NK-92 treated with Interleukin-12 subunit alpha and Interleukin-12 subunit beta, amount 100 ng/mL, for 24 hours (cell line): ENCODE measurements around the gene NR4A2.

ENCODE experiments used
- DNase-seq: peaks from one replicate; lab custom pipeline; 2025; lab: John Stamatoyannopoulos, UW

The NR4A2 gene

DNA sequence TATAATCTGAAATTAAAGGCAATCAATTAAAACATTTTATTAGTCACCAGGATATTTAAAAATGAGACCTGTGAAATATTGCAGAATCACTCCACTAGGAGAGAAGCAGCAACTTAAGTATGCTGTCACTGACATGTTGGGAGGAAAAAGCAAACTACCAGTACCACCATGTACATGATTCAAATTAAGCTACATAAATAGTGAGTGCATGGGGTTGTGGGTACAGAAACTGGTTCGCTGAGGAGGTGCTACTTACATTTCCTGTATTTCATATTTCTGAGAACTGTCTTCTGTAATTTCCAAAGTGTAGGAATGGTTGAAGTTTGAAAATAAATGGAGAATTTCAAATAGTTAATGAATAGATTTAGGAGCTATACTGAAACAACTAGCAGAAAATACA is 7.9 kb upstream of the NR4A2 start:
- DNase-seq = no peak

DNA sequence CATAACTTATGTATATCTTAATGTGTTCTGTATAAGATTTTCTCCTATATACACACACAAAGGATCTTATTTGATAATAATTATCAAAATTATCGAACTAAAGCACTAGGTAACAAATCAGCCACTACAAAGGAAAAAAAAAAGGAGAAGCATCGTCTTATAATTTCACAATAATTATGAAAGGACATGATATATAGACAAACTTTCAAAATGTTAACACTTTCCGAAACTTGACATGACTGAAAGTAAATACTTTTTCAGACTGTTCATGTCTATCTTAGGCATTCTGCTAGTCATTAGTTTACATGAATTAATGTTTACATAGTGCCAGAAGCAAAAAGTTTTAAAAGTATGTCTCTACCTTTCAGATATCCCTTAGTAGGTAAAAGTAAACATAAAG is 7.3 kb upstream of the NR4A2 start:
- no peak for DNase-seq

DNA sequence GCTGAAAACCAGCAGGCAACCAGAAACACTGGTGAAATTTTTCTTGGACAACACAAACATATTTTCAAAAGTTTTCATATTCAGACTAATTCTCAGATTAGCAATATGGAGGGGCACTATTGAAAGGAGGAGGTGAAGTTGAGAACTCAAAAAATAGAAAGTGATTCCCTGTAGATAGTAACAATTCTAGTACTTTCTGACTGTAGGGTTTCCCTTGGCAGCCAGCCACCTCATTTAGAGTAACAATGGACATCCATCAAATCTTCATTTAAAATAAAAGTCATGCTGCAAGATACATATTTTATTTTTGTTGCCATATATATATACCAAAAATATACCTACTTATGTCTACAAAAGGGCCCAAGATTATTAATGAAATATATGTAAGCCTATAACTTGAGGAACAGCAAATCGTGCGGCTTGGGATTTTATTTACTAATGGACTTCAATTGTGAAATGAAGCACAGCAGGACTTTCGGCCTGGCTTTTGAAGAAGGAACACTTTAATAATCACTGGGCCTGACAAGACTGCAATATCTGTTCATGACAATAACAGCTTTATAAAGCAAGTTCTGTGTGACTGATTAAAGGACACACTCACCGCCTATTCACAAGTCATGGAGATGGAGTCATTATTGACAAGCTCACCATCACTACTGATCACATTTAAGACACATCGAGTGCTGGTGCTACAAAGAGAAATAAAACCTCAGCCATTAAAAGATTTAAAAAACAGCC is 6.8 kb upstream of the NR4A2 start:
- no peak for DNase-seq

DNA sequence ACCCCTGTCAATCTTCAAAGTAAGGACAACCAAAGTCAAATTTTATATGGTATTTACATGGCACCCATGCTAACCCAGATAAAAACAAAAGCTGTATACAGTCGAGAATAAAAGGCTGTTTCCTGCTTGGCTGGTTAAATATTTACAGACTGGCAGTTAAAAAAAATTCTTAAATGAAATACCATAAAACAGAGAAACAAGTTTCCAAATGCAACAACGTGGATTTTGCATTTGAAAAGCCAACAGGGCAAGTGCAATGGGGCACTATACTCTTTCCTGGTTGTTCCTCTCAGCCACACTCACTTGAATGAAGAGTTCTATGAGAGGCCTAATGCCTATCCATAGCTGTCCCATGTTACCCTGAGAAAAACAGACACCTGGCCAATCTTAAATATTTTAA is 6.1 kb upstream of the NR4A2 start:
- no peak for DNase-seq

DNA sequence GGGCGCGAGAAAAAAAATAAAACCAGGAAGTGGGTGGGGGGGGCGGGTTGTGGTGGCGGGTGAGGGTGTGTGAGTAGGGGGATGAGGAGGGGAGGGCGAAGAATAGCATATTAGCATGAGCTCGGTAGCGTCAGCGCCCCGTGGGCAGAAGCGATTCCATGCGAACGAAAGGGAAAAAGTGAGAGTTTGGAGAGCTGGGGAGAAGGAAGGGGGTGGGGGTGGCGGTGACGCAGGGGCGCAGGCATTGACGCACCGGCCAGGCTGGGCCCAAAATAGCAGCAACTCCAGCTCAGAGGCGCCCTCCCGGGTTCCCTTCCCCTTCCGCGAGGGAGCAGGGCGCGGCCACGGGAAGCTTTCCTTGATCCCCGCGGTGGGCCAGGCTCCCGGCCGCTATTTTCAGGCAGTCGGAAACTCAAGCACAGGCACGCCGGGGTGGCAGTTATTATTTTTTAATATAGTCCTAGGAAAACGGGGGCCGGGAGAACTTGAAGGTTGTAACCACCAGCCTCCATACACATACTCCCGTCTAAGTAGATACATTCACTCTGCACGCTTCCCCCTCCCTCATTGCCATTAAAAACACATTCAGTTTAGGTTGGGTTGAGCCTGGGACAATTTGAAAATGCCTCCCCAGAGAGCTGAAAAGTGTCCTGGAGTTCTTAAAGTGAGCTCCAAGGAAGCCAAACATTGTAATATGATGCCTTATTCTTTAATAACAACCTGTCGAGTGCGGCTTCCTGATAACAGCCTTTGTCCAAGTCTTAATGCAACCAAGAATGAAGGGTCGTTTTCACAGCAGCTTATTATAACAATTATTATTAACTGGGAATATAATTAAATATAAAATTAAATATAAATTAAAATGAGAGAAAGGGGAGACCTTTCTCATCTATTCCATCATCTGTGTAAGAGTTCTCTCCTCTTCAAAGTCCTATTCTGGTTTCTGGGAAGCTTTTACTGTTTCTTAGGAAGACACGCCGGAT is 2.3 kb upstream of the NR4A2 start:
- DNase-seq = peak; percentile 87

DNA sequence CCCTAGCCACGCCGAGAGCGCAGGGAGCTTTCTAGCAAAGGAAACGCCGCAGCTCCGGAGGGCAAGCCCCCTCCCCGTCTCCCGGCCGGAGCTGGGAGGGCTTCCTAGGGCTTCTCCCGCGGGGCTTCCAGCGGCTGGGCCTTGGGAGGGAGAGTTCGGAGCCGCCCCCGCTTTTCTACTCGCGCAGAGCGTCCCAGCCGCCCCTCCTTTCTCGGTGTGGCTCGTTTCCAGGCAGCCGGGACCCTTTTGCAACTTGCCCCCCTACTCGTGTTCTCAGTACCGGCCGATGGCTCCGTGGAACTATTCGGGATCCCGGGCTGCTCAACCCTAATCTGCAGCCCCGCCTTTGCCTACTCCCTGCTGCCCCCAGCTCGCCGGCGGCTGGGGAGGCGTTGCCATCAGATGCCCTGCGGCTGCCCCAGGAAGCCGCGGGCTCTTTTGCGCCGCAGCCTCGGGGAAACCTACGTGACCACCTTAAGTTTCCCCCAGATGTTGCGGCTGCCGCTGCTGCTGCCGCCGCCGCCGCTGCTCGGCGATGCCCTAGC is 1.5 kb upstream of the NR4A2 start:
- peak; percentile 87 for DNase-seq

DNA sequence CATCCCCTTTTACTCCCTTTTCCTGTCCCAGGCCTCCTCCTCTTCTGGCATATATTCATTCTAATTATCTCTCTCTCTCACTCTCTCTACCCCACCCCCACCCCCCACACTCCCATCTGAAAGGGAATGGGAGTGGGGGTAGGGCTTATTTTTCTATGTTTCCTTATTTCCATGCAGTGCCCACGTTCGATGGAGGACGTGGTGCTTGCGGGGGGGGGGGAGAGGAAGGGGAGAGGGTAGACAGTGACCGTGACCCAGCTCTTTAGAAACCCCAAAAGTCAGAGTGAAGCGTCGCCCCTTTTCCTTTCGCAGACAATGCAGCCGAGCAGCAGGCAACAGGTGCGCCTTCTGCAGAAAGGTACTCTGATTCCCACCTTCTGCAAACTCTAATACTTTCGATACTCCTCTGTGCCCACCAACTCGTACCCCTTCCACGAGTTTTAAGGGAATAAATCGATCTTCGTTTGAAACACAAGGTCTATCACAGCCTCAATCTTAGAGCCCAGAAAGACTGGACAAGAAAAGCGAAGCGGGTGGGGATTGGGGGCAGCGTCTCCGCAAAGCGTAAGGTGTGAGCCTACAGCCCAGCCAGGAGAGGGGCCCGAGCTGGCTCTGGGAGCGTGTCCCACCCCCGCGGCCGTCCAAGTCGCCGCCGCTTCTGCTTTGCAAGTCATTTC is 891 bp upstream of the NR4A2 start:
- peak; percentile 59 for DNase-seq

DNA sequence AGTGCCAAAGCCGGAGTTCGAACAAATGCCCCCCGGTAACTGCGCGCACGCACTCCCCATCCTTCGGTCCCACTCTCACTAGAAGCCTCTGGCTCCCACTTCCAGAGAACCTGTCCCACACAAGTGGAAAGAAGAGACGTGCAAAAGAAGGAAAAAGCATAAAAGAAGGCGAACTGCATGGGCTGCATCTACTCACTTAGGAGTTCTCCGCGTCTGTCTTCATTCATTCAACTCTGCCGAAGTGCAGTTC is 312 bp downstream of the NR4A2 start:
- DNase-seq = no peak

DNA sequence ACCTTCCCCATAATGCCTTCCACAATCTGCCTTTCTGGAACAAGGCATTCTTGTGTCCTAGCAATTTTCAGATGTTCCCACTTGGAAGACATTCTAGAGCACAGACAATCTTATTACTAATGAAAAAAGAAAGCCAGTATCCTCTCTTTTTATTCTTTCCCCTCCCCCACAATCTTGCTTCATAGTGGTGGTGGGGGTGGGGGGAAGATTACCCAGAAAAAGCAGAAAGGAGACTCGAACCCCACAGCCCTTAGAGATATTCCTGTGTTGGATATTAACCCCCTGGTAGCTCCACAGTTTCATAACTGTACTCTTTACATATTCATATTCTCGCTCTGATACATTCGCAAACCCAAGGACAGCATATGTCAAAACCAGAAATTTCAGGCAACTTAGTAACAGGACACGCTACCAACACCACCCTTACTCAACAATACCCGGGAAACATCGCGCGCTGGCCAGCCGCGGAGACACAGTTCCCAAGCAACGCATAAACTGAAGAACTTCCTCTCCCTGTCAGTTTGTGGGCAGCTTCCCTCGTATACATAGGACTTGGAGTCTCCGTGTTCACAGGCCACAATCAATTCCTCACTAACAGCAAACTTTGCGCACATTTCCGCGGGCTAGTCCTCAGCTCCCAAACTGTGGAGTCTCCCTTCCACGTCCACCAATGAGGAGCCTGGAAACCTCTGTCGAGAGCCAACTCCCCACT is 793 bp downstream of the NR4A2 start:
- DNase-seq = no peak

DNA sequence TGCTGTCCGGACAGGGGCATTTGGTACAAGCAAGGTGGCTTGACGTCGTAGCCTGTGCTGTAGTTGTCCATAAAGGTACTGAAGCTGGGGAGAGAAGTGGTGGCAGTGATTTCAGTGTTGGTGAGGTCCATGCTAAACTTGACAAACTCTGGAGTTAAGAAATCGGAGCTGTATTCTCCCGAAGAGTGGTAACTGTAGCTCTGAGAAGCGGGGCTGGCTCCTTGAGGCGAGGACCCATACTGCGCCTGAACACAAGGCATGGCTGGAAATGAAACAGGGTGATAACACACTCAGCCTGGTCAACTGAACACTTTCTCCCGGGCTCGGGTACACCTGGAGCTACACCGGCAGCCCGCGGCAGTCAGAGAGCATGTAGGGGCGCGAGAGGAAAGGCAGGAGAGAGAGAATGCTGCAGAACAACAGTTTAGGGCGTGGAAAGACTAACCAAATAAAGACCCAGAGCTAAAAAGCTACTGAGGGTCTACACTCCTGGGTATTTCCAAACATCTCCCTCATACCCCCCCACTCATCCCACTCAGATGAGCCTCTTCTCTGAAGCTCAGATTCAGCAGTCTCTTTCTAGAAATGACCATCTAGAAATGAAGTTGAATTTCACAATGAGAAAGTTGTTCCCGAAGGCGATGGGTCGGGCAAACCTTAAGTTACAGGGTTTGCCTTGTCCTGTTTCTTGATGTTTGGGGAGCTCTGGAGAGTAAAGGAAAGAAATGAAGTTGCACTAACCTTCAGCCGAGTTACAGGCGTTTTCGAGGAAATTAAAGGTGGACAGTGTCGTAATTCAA is 2.4 kb downstream of the NR4A2 start:
- DNase-seq = no peak

DNA sequence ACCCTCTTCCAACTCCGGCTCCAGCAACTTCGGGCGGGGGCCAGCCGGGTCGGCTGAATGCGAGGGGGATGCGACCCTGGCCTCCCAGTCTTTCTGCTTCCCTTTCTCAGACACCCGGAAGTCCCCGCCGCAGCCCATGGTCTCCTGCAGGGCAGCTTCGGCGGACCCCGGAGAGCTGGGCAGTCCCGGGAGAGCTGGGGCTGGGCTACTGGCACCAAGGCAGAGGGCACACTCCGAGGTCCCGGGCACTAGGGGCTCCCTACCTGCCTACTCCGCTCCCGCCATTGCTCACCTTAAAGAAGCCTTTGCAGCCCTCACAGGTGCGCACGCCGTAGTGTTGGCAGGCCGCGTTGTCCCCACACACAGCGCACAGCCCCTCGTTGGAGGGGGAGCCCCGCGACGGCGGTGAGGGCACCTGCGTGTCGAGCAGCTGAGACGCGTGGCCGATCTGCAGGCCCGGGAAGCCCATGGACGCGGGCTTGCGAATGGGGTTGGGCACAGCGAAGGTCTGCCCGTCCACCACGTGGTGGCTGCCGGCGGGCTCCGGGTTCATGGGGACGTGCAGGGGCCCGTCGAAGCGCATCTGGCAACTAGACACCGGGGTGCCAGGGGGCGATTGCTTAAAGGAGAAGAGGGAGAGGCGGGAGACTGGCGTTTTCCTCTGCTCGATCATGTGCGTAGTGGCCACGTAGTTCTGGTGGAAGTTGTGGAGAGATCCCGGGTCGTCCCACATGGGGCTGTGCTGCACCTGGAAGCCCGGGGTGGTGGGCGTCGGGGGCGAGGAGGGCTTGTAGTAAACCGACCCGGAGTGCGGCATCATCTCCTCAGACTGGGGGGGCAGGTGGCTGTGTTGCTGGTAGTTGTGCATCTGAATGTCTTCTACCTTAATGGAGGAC is 3.2 kb downstream of the NR4A2 start:
- DNase-seq = no peak

DNA sequence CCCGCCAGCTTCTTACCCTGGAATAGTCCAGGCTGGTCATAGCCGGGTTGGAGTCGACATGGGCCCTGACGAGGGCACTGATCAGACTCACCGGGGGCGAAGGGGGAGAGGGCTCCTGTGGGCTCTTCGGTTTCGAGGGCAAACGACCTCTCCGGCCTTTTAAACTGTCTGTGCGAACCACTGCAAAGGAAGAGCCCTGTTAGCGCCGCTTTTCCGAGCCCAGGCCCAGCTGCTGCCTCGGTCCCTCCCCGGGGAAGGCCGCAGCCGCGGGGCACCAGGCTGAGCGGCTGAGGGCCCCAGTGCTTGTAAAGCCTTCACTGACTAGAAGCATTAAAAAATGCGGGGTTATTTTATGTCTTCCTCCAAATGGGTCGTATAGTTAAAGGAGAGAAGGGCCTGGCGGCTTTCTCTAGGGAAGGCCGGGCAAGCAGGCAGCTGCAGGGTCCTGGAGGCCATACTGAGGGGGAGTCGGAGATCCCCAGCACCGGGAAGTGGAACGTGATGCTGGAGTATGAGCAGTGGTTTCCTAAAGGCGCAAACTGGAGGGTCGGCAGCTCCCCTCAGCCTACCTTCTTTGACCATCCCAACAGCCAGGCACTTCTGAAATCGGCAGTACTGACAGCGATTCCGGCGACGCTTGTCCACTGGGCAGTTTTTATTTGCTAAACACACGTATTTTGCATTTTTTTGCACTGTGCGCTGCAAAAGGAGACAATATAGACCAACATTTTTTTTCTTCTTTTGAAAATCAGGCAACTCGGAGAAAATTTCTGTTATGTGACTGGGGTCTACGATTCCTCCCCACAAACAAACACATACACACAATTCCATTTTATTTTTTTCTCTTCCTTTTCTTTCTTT is 4.5 kb downstream of the NR4A2 start:
- no peak for DNase-seq

DNA sequence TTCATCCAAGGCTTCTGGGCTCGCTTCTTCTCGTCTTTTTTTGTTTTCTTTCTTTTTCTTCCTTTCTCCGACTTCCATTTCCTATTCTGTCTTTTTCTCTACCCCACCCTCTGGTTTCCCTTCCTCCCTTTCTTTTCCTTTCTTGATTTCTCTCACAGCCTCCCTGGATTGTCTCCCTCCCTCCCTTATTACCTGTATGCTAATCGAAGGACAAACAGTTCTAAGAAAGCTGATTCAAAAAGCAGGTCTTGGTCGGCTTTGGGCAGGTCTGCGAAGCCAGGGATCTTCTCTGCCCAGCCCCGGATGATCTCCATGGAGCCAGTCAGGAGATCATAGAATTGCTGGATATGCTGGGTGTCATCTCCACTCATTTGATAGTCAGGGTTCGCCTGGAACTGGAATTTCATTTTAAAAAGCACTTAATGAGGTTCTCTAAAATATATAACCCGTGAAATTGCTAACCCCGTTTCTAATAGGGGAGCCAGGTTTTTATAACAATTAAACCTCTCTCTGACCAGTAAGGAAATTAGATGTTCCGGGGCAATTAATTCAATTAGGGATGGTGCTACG is 5.9 kb downstream of the NR4A2 start:
- DNase-seq = no peak

DNA sequence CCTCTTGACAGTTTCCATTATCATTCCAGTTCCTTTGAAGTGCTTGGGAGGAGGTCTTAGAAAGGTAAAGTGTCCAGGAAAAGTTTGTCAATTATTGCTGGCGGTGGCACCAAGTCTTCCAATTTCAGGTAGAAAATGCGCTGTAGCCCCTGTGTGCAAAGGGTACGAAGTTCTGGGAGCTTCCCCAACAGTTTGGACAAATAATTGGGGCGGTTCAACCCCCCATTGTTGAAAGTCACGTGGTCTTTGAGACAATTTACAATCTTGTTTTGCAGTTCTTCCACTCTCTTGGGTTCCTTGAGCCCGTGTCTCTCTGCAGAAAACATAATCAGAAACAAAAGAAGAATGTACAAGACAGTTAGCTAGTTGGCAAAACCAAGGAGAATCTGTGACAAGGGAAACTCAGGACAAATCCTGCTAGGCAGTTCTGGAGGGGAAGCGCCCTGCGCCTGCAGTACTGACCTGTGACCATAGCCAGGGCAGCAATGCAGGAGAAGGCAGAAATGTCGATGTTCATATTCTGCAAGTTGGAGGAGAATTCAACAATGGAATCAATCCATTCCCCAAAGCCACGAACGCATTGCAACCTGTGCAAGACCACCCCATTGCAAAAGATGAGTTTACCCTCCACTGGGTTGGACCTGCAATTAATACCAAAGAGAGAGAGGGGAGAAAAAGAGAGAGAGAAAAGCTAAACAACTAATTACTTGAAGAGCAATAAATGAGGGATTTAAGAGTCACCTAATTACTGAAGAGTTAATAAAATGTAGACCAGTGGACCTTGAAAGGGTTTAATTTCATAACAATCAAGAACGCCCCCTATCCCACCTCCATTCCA is 6.6 kb downstream of the NR4A2 start:
- DNase-seq = no peak

DNA sequence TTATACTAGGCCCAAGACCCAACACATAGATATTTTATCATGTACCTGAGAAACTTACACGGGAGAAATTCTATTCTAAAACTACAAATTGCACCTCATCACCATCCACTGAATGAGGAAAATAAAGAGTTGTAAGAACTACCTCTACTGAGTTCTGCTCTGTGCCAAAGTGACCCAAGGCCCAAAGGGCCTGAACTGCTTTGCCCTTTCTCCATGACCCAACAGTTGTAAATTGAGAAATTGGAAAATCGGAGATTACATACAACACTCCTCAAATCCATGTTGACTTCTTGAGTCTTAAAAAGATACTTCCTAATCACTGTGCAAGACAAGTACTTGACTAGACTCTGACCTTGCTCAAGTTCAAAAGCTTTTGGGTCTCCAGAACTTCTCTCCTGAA is 8.8 kb downstream of the NR4A2 start:
- no peak for DNase-seq

DNA sequence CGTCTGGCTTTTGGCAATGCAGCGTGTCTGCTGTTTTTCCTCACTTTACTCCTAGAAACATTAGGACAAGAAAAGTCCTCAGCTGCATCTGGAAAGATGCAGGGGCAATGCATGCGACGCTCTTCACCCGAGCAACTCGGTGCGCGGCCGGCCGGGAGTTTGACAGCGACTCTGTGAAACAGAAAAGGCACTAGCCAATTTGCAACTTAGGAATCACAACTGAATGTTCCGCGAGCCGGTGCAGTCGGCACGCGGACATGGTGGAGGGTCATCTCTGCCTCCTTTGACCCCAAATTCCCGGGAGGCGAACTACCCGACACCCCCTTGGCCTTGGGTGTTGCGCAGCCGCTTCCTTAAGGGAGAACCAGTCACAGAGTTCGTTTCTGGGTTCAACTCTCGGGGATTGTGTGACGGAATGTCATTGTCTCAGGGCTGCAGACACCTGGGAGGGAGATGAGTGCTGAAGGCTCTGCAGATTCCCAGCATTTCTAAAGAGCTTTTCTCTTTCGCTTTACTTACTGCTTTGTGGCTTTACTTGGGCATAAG is 9.8 kb downstream of the NR4A2 start:
- no peak for DNase-seq

DNA sequence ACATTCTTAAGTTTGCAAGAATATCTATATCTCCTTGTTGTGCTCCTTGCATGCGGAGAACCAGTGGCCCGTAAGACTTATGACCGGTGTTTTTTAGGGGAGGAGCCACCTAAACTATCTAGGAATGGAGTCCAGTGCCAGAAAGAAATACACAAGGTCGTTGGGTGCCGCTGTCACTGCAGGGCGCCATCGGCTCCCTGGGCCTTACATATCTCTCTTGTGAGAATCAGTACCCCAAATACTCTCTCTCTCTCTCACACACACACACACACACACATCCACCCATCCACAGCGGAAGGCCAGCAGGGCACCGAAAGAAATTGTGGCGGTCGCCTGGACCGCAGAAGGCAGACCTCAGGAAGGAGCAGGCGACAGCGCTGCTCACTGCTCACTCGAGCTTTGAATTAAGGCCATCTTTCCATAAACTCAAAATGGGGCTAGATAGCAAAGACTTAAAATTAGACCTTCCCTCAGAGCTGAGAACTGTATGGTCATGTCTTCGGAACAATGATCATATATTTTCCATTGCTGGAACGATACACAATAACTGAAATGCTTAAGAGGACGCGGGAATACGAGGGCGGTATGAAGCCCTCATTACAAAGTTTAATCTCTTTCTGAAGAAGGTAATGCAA is 10.4 kb downstream of the NR4A2 start:
- DNase-seq = no peak
